Activated CD4-positive, alpha-beta T cell treated with anti-CD3 and anti-CD28 coated beads for 24 hours (primary cell): ENCODE data around the gene PFDN6.

ENCODE experiments used
- DNase-seq, 2 donors: peaks; one replicate each; pipeline ENCODE4 v3.0.0-alpha.2; 2020; ENCODE audit warnings: low read depth in 2 of 2

Gene PFDN6

GRCh38 chr6:33317419-33317668 lies 27.9 kb downstream of the PFDN6 start:
- DNase-seq: peak in 1 of 2 donors; percentile 54

- peak; percentile 95 to 96 for DNase-seq
Measured at GRCh38 chr6:33317669-33318425, 28.4 kb downstream of the PFDN6 start, which contains the start of gene ZBTB22. Gene ZBTB22 (minus strand): TSS chr6:33317744. CDS start chr6:33316916, 828 bp downstream.

DNA sequence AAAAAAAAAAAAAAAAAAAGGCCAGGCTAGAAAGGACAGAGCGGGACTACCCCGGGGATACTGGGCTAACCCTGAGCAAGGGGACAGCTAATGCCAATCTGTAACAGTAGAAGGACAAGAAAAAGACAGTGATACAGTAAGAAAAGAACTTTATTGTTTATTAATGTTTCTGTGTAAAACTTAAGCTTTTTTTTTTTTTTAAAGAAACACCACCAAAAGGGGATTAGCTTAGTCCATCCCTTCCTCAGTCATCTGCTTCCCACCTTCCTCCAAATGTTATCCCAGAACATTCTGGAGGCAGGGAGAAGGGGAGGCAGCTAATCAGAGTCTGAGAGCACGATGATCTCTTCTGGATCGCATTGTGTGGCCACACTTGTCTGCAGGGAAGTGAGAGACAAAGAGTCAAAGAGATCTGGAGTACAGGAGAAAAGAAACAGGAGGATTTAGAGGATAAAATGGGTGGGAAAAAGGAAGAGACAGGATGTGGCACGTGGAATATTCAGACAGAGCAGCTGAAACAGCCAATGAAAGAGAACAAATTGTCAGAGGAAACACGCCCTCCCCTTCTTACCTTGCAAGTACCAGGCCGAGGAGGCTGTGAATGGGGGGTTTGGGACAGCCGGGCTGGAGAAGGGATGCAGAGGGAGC lies 29.1 kb downstream of the PFDN6 start:
- no peak for DNase-seq

DNA sequence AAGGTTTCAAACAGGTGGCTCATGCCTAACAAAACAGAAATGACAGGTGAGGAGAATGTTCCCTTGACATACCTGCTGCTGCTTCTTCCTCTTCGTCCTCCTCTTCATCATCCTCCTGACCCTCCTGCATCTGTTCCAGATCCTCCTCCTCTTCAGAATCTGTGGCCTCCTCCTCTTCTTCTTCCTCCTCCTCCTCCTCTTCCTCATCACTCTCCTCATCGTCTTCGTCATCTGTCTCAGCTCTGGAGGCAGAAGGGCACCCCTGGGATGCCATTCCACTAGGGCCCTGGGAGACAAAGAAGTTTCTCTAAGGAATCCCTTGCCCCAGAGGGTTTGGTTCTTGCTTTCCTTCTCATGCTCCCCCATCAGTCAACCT lies 30.5 kb downstream of the PFDN6 start:
- DNase-seq: no peak

DNA sequence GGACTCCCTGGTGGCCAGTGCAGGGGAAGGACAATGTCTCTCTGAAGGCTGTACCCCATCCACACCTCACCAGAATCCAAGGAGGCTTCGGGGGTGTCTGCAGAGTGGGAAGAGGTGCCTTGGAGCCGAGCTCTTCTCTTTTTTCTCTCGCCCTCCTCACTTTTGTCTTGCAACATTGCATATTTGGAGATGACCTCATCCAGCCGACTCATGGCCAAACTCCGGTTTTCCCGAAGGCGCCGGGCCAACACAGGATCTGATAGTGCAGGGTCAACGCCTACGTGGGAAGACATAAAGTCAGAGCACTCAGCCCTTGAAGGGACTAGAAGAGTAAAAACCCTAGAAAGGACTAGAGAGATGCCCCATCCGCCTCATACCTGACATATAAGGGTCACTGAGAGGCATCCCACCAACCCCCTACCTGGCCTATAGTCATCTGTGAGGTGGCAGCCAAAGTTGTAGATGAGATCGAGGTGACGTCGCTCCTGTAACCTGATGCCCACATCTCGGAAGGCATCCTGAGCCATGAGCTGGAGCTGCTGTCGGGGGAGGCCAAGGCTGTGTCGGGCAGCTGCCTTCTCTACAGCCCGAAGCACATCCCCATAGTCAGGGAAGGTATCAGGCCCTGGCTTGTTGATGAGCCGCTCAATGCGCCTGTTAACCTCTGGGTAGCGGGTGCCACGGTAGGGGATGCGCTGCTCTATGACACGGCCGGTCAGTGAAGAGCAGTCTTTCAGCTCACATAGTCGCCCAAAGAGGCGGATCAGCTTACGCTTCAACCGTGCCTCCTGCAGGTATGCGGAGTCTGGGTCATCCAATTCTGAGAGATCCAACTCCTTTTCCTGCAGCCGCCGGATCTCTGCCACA lies 31.1 kb downstream of the PFDN6 start:
- no peak for DNase-seq

DNA sequence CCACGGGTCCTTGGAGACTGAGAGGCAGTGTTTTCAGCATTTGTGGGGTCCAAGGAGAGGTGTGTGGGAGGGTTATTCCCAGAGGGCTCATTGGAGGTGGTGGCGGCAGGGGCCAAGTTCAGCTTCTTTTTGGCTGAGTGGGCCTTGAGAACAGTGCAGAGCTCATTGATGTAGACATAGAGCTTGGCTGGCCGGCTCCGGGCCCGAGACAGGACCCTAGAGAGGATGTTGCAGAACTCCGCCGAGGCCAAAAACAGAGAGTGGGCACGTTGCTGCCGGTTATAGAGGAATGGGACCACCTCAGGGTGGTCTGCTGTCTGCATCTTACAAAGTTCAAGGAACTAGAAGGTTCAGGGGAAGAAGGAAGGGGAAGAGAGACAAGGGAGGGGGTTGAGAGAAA lies 31.8 kb downstream of the PFDN6 start:
- DNase-seq: no peak

DNA sequence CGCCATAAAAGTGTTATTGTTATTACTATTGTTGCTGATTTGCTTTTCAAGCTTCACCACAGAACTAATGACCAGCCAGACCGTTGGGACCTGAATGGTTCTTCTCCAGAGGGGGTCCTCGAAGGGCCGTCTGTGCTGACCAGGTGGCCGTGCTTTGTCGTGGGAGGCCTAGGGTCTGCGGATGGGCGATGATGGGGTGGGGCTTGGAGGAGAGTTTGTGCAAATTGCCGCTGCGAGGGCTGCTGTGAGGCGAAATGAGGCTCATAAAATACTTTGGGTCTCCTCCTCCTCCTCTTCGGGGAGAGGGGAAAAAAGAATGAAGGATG lies 34.2 kb downstream of the PFDN6 start:
- no peak for DNase-seq

- no peak for DNase-seq
Measured at GRCh38 chr6:33324125-33324524, 34.7 kb downstream of the PFDN6 start.

- DNase-seq: no peak
Measured at GRCh38 chr6:33329058-33329457, 39.7 kb downstream of the PFDN6 start.

- no peak for DNase-seq
Measured at GRCh38 chr6:33330736-33331135, 41.3 kb downstream of the PFDN6 start.

- no peak for DNase-seq
Measured at GRCh38 chr6:33333666-33334065, 44.3 kb downstream of the PFDN6 start.

DNA sequence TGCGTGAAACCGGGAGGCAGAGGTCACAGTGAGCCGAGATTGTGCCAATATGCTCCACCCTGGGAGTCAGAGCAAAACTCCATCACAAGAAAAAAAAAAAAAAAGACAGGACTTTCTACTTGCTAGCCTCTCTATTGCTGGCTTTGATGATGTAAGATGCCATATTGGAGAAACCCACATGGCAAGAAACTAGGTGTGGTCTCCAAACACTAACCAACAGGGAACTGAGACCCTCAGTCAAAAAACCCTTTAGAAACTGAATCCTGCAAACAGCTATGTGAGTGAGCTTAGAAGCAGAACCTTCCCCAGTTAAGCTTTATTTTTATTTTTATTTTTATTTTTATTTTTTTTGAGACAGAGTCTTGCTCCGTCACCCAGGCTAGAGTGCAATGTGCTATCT lies 46.5 kb downstream of the PFDN6 start:
- no peak for DNase-seq

DNA sequence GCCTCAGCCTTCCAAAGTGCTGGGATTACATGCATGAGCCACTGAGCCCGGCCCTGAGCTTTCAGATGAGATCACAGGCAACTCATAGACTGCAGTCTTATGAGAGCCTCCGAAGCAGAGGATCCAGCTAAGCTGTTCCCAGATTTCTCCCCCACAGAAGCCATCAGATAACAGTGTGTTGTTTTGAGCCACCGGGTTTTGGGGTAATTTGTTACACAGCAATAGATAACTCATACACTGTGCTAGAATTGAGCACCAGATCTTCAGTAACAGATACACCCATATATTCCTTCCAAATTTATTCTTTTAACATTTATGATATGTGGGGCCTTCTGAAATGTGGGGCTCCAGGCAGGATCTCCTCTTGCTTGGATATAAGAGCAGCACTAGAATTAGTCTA lies 47.1 kb downstream of the PFDN6 start:
- DNase-seq: no peak

DNA sequence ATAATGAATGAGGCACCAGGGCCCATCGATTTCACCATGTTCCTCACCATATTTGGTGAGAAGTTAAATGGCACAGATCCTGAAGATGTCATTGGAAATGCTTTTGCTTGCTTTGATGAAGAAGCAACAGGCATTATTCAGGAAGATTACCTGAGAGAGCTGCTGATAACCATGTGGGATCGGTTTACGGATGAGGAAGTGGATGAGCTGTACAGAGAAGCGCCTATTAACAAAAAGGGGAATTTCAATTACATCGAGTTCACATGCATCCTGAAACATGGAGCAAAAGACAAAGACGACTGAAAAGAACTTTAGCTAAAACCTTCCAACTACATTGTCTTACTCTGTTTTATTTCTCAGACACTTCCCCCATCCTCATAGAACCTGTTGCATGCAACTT lies 49.8 kb downstream of the PFDN6 start:
- no peak for DNase-seq
